ENCODE data around the gene ZFP3. TPM values are rescaled to one million over a fixed set of nuclear protein-coding genes. Genes with fewer than 3 reads are reported as not detected.

ZFP3 gene
- total and polyA plus RNA-seq, 2 donors (not counting 3 experiments of a cell fraction or from before 2014, with no cell fraction given) = 1.7 TPM

GRCh38 chr17:5068236-5068635, 10.0 kb upstream of the ZFP3 start:
- DNase-seq (ENCODE audit: low read depth, low spot score) = no peak
- Histone ChIP-seq H3K79me2 (ENCODE audit: control insufficient read depth, insufficient read depth, low read length) (no peaks in the 10 kb centered on the region), H4K20me1 (replicated peaks; ENCODE audit: control insufficient read depth, extremely low read depth, insufficient read depth, low read length) (no peaks in the 10 kb centered on the region), H3K9ac (replicated peaks; ENCODE audit: extremely low read depth, insufficient read depth, low read length) (no peak overlapping the region), H3K9me1 (replicated peaks; ENCODE audit: control insufficient read depth, extremely low read depth, insufficient read depth, low read length) (no peaks in the 10 kb centered on the region), H3K27me3 (ENCODE audit: control insufficient read depth in 2 of 2, insufficient read depth in 2 of 2, low read length in 2 of 2) (no peaks in the 10 kb centered on the region), H3K4me2 (ENCODE audit: insufficient read depth, low read length) (no peak overlapping the region), H2AFZ (ENCODE audit: low read depth, low read length) (no peak overlapping the region), H3K4me1 (ENCODE audit: control insufficient read depth, extremely low read depth, insufficient read depth, low read length) (no peaks in the 10 kb centered on the region), H3K27ac (ENCODE audit: insufficient read depth, low read depth, low read length) (no peak overlapping the region), H3K36me3 (ENCODE audit: control insufficient read depth in 2 of 2, extremely low read depth in 1 of 2, insufficient read depth in 2 of 2, low read length in 2 of 2) (no peaks in the 10 kb centered on the region), H3K9me3 (replicated peaks; ENCODE audit: control insufficient read depth, insufficient read depth, low read length) (no peaks in the 10 kb centered on the region), H3K4me3 (replicated peaks in 1 of 3; ENCODE audit: insufficient read depth in 1 of 3, low read depth in 1 of 3, low read length in 3 of 3) (no peak overlapping the region)
- no peak for TF ChIP-seq MAX (IDR thresholded peaks at IDR 0.05; ENCODE audit: insufficient read depth, insufficient read length)
- no peak for TF ChIP-seq JUN (IDR thresholded peaks at IDR 0.05; ENCODE audit: borderline replicate concordance, insufficient read depth, insufficient read length, low read depth)
- TF ChIP-seq GATA2 (IDR thresholded peaks at IDR 0.05; ENCODE audit: insufficient read depth, insufficient read length, low read depth, low read length) = no peak
- no peak for TF ChIP-seq EZH2 (IDR thresholded peaks at IDR 0.05; ENCODE audit: borderline replicate concordance, low read depth, low read length, severe bottlenecking)
- TF ChIP-seq POLR2AphosphoS5 (IDR thresholded peaks at IDR 0.05; ENCODE audit: insufficient read depth, low read depth, low read length) = no peak
- TF ChIP-seq, protein P1, sequence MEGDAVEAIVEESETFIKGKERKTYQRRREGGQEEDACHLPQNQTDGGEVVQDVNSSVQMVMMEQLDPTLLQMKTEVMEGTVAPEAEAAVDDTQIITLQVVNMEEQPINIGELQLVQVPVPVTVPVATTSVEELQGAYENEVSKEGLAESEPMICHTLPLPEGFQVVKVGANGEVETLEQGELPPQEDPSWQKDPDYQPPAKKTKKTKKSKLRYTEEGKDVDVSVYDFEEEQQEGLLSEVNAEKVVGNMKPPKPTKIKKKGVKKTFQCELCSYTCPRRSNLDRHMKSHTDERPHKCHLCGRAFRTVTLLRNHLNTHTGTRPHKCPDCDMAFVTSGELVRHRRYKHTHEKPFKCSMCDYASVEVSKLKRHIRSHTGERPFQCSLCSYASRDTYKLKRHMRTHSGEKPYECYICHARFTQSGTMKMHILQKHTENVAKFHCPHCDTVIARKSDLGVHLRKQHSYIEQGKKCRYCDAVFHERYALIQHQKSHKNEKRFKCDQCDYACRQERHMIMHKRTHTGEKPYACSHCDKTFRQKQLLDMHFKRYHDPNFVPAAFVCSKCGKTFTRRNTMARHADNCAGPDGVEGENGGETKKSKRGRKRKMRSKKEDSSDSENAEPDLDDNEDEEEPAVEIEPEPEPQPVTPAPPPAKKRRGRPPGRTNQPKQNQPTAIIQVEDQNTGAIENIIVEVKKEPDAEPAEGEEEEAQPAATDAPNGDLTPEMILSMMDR (IDR thresholded peaks at IDR 0.05; ENCODE audit: extremely low read depth in 1 of 2, insufficient read depth in 1 of 2, low read depth in 1 of 2, low read length in 2 of 2) = no peak
- no peak for TF ChIP-seq POLR2A (IDR thresholded peaks at IDR 0.05; ENCODE audit: low read depth, low read length)
- TF ChIP-seq FOS (IDR thresholded peaks at IDR 0.05; ENCODE audit: borderline replicate concordance, insufficient read depth, low read length) = no peak
- TF ChIP-seq MYC (IDR thresholded peaks at IDR 0.05; ENCODE audit: low read depth, low read length) = no peak
- ChIA-PET POLR2A (interaction anchor here (0.6 kb wide), 1 partner anchor 288 kb away, joined by 3 read pairs; no protein-coding TSS in a partner anchor), CTCF (interaction anchor here (0.9 kb wide), 1 partner anchor 166 kb away, joined by 3 read pairs; the partner anchor contains the start of gene CHRNE)
- intact Hi-C loops (cut with micrococcal nuclease) (no loop called here), dilution Hi-C loops (cut with MboI; ENCODE audit: extremely low pct_ligation_motif_present, low sequenced_read_pairs) (no loop called here)
- BruUV-seq (replicated peaks) = no TSS peak
- FAIRE-seq = no peak
